GM18502 (cell line): ENCODE measurements around the gene PRKCB.

Experiments used
- ATAC-seq: cut with Tn5 transposase; IDR thresholded peaks from one replicate; pipeline ENCODE4 v1.9.1; 2021; ENCODE audit warnings: mild to moderate bottlenecking; ENCODE audit not compliant: unreplicated experiment, poor library complexity

PRKCB gene

GRCh38 chr16:24257958-24258357 is 422.2 kb downstream of the PRKCB start:
- no peak for ATAC-seq

DNA sequence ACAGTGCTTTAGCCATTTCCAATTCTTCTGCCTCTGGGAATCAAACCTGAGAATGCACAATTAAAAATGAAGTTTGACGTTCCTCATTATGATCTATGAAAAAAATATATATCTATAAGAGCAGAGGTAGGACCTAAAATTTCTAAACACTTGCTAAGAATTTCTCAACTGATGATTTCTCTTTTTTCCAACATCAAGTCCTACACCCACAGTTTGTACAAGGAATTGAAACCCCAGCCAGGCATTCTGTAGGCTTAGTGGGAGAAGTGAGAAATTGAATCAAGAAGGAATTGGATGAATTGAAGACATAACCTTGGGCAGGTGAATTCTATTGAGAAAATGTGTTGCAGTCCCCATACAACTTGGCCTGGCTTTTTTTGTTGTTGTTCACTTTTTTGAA is 423.0 kb downstream of the PRKCB start:
- no peak for ATAC-seq

GRCh38 chr16:24262816-24263215 is 427.0 kb downstream of the PRKCB start:
- ATAC-seq: no peak
